ENCODE data around the gene SZRD1.
A peak's percentile ranks its signal among the peaks of the same experiment; 100 is the strongest.

The SZRD1 gene

DNA sequence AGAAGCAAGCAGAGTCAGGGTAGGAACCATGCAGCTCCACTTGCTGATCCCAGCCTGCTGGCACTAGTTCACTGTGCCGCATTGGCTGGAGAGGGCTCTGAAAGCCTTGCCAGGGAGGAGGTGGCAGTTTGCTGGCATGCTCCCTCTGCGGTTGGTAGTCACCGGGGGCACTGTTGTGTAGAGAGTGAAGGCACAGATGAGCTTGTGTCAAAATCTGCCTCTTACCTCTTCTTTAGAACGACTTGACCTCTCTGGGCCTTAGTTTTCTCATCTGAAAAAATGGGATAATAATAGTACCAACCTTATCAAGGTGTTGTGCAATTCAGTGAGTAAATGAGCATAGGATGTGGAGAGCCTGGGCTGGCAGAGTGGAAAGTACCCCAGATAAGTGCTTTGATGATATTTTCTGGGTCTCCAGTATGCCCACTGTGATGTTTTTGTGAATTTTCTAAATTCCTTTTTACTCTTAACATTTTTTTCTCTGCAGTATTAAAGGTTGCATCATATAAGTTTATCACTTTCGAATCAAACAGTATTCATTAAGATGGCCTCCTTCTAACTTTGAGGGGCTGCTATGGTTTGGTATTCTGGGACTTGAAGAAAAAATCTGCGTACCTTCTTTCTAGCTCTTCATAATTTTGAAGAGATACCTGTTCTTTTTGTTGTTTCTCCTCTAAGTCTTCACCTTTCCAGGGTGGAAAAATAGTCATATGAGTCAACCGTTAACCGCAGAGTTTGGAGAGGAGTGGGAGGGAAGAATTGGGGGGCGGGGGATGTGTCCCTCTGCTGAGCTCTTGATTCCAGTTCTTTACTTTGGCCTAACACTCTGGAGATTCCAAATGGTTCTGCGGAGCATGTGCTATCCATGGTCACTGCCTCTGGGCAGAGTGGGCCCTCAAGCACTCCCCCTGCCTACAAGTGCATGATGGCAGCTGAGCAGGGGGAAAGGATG lies 26.8 kb downstream of the SZRD1 start:
- no peak for DNase-seq (ENCODE audit: low read depth in 1 of 2, low spot score in 1 of 2)

DNA sequence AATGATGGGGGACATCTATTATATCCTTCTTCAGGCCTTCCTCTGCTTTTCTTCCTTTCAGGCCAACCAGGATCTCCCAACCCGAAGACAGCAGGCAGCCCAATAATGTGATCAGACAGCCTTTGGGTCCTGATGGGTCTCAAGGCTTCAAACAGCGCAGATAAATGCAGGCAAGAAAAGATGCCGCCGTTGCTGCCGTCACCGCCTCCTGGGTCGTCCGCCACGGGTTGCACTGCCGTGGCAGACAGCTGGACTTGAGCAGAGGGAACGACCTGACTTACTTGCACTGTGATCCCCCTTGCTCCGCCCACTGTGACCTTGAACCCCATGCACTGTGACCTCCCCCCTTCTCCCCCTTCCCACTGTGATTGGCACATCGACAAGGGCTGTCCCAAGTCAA lies 27.9 kb downstream of the SZRD1 start:
- DNase-seq (ENCODE audit: low read depth in 1 of 2, low spot score in 1 of 2), result no peak

DNA sequence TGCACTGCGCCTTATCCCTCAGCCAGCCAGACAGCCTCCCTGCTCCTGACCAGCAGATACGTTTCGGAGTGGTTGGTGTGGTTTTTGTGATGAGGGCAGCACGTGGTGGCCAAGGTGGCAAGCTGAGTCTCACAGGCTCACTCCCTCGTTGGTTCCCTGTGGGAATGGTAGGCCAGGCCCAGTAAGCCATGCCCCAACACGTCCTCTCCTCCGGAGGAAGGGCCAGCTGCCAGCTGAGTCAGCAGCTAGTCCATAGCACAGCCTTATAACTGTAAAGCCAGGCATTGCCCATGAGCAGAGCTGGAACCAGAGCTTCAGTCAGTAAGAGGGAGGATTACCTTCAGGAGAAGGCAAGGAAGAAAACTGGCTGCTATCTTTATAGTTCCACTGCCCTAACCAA lies 29.5 kb downstream of the SZRD1 start:
- no peak for DNase-seq (ENCODE audit: low read depth in 1 of 2, low spot score in 1 of 2)

DNA sequence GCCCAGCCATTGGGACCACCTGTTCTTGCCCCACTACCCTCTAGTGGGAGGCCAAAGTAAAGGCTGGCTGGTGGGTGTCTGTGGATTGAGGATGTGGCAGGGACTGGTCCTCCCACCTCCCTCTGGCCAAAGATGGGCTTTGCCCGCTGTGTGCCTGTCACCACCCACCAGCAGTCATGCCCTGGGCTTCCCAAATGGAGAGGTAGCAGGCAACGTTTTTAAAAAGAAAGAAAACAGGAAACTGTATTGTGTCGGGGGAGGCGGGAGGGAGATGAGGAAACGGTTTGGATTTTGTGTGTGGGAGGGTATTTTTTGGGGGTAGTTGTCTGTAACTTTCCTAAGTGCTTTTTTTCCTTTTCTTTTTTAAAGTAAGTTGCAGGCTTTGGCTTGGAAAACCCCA lies 30.1 kb downstream of the SZRD1 start:
- no peak for DNase-seq (ENCODE audit: low read depth in 1 of 2, low spot score in 1 of 2)

DNA sequence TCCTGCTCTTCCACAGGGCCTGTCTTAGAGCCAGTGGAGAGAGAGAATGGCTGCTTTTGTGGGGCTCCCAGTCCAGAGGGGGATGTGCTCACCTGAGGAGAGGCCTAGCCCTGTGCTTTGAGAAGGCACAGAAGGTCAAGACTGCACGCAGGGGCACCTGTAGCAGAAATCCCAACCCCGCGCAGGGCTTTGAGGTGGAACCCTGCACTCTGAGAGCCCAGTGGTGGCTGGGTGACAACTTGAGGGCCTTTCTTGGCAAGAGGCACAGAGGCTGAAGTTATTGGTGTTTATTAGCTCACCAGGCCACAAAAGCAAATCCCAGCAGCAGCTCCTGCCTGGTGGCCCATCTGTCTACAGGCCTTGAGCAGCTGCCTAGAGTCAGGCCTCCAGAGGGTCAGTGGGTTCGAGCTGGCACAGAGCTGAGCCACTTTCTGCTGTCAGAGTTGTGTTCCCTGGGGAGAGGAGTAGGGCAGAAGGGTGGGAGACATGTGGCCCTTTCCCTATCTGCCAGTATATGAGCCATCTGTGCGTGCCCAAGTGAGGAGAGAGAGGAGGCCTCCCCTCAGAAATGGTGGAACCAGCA lies 31.4 kb downstream of the SZRD1 start:
- no peak for DNase-seq (ENCODE audit: low read depth in 1 of 2, low spot score in 1 of 2)

DNA sequence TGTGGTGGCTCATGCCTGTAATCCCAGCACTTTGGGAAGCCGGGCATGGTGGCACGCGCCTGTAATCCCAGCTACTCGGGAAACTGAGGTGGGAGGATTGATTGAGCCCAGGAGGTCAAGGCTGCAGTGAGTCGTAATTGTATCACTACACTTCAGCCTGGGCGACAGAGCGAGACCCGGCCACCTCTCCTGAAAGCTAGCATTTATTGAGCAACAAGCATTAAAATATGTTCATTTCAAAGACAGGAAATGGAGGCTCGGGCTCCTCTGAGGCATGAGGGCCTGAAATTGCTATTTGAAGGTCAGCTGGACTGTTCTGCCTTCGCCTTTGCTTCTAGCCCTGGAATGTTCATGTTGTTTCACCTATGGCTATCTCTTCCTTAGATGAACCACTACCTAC lies 35.7 kb downstream of the SZRD1 start:
- no peak for DNase-seq (ENCODE audit: low read depth in 1 of 2, low spot score in 1 of 2)

DNA sequence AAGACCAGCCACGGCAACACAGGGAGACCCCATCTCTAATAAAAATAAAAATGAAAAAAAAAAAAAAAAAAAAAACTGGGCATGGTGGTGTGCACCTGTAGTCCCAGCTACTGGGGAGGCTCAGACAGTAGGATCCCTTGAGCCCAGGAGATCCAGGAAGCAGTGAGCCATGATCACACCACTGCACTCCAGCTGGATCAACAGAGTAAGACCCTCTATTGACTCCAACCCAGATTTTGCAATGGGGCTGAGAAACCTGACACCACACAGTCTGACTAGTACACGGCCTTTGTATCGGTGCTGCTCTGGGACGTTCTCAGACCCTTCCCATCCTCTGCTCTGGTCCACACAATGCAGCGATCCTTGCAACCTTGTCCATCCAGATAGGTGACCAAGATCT lies 38.4 kb downstream of the SZRD1 start:
- no peak for DNase-seq (ENCODE audit: low read depth in 1 of 2, low spot score in 1 of 2)

DNA sequence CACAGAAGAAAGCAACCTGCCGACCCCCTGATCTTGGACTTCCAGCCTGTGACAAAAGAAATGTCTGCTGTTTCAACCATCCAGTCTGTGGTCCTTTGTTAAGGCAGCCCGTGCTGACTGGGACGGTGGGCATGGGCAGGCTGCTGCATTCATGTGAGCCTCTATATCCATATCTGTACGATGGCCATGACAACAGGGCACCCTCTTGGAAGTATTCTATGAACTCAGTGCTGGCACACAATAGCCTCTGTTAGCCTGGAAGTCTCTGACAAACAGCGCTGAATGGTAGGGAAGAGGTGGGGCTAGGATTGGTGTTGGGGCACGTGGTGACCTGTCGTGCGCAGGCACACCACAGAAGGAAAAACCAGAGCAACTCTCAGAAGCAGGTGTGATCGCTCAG lies 39.8 kb downstream of the SZRD1 start:
- DNase-seq (ENCODE audit: low read depth in 1 of 2, low spot score in 1 of 2), result no peak

DNA sequence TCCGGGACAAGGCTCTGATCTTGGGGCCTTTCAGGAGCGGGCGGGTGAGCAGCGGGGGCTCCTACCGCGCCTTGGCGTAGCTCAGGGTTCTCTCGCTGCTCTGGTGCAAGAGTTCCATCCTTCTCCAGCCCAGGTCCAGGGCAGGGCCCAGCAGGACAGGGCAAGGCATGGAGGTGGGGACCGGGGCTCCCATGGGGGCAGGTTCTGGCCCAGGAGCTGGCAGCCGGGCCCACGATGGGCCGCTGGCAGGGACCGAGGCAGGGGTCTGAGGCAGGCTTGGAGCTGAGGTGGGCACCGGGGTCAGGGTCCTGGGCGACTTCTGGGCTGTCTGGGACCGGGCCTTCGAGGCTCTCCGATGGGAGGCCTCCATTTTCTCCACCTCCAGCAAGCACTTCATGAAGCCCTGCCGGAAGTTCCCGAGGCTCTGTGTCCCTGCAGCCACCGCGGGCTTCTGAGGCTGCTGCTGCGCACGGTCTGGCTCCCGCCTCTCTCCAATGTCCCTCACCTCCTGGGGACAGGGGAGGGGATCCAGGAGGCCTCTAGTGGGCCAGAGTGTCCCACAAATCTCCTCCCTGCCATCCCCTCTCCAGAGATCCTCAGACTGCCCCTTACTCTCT lies 42.6 kb downstream of the SZRD1 start:
- no peak for DNase-seq (ENCODE audit: low read depth in 1 of 2, low spot score in 1 of 2)

DNA sequence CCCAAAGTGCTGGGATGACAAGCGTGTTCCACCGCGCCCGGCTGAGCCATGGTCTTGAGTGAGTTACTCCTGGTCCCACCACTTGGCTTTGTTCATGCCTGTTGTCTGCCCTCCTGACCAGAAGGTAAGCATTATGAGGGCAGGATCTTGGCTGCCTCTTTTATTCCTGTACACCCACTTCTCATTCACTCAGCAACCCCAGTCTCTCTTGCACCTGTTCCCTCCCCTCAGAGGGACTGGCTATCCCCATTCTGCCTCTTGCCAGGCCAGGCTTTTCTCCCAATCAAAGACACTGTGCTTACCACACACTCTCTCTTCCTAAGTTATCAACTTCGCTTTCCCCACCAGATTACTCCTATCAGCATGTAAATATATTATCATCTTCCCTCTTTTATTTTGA lies 43.8 kb downstream of the SZRD1 start:
- DNase-seq (ENCODE audit: low read depth in 1 of 2, low spot score in 1 of 2), result no peak

DNA sequence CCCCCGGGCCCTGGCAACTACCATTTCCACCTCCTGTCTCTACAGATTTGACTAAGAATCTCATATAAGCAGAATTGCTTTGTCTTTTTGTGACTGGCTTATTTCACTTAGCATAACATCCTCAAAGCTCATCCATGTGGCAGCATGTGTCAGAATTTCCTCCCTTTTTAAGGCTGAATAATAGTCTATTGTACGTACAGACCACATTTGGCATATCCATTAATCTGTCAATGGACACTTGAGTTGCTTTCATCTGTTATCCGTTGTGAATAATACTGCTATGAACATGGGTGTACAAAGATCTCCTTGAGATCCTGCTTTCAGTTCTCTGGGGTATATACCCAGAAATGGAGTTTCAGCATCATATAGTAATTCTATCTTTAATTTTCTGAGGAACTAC lies 46.1 kb downstream of the SZRD1 start:
- no peak for DNase-seq (ENCODE audit: low read depth in 1 of 2, low spot score in 1 of 2)

DNA sequence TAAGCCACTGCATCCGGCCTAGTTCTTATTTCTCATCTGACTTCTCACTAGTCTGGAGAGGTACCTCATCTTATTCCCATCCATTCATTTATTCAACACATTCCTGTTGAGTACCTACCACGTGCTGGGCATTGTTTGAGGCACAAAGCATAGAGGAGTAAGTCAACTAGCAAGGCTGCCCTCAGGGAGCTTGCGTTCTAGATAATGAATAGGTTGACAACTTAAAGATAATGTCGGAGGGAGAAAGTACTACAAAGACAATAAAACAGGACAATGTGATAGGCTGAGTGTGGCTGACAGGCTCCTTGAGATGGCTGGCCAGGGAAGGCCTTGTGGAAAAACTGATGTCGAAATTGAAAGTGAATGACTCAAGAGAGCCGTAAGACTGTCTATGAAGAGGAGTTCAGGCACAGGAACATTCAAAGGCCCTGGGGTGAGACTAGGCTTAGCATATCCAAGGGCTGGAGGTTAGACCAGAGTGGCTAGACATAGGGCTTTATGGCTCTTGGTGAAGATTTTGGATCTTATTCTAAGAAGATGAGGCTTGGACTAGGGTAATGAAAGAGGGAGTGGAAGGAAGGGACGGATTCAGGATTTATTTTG lies 51.9 kb downstream of the SZRD1 start:
- no peak for DNase-seq (ENCODE audit: low read depth in 1 of 2, low spot score in 1 of 2)

DNA sequence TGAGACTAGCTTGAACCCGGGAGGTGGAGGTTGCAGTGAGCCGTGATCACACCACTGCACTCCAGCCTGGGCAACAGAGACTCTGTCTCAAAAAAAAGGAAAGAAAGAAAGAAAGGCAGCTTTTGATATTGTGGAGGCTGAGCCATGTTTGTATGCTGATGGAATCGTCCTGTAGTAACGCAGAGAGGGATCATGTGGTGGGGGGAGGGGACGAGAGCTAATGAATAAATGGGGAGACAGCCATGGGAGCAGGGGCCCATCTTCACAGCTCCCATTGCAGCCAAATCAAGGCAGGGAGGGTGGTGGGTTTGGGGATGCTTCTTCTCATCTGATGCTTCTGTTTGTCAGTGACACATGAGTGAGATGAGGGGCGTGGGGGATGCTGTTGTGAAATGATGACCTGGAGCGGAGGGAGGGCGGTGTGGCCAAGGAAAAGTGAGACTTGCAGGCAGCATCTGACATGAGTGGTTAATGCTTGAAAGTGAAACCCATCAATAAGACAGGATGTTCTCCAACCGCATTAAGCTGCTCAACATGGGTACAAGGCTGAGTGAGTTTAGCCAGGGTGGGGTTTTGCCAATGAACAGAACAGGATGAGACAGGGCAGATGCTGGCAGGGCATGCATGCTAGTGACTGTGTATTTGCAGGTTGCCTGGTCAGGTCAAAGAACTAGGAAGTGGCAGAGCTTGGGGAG lies 53.5 kb downstream of the SZRD1 start:
- DNase-seq (ENCODE audit: low read depth in 1 of 2, low spot score in 1 of 2), result peak; percentile 16 to 45

DNA sequence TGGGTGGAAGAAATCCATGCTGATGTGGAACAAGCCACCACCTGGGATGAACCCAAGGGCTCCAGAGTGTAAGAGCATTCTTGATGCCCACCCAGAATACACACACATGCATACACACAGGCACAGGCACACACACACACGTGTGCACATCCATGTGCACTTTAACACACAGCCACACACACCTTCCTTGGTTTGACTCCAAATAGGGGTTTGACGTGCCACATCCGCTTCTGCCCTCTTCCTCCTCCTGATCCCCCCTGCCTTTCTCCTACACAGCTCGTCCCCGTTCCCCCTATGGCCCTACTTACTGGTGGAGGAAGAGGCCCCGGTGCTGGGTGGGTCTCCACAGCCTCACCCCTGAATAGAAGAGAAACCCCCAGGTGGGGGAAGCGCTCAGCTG lies 54.2 kb downstream of the SZRD1 start:
- no peak for DNase-seq (ENCODE audit: low read depth in 1 of 2, low spot score in 1 of 2)

DNA sequence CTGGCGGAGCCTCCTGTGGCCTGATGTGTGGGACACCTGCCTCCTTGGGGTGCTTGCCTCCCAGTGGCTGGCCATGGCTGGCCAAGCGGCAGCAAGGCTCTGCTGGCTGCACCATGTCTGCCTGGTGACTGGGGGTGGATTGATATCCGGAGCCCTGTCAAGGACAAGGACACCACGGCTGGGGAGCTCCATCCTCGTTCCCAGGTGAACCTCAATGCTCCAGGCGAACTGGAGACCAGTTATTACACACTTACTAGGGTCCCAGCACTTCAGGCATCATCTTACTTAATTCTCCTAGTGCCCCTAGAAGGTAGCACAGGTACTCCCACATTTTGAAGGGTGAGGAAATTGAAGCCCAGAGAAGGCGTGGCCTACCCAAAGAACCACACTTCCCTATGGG lies 55.0 kb downstream of the SZRD1 start:
- DNase-seq (ENCODE audit: low read depth in 1 of 2, low spot score in 1 of 2), result no peak

DNA sequence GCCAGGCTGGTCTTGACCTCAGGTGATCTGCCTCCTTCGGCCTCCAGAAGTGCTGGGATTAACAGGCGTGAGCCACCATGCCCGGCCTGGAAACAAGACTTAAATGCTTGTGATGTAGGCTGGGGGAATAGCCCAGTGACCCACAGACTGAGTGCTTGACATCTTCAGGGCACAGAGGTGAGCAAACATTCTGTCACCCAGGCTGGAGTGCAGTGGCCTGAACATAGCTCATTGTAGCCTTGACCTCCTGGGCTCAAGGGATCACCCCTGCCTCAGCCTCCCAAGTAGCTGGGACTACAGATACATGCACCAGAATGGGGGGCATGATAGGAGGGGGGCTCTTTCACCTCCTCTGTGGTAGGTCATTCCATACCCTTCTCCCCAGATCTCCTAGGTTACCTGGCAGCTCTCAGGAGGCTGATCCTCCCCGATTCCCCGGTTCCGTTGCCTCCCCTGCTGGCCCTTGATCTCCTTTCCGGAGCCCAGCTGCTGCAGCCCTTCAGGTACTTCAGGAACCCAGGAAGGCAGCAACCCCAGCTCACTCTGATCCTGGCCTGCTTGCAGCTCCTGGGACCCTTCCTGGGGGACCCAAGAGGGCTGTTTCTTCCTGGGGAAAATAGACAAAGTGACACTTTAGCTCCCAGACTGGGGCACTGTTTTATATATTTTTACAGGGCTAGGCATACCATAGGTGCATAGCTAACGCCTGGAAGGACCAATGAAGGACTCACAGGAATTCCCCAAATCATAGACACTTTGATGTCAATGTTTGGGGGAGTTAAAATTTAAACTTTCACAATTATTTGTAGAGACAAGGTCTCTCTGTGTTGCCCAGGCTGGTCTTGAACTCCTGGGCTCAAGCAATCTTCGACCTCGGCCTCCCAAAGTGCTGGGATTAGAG lies 58.3 kb downstream of the SZRD1 start:
- DNase-seq (ENCODE audit: low read depth in 1 of 2, low spot score in 1 of 2), result no peak

DNA sequence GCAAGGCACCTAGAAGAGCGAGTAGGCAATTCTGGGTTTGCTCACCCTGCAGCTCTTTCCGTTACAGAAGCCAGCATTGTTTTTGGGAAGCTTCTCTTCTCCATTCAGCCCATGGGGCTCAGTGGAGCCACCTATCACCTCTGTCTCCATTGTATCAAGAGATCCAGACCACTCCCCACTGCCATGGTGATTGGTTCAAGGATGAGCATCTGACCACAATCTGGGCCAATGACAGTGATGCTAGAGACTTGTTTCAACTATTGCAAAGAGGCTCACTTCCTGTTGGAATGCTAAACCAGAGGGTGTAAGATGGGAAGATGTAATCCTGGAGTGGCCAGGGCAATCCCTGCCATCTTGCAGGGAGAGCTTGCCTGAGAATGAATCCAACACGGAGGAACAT lies 63.6 kb downstream of the SZRD1 start:
- DNase-seq (ENCODE audit: low read depth in 1 of 2, low spot score in 1 of 2), result no peak

DNA sequence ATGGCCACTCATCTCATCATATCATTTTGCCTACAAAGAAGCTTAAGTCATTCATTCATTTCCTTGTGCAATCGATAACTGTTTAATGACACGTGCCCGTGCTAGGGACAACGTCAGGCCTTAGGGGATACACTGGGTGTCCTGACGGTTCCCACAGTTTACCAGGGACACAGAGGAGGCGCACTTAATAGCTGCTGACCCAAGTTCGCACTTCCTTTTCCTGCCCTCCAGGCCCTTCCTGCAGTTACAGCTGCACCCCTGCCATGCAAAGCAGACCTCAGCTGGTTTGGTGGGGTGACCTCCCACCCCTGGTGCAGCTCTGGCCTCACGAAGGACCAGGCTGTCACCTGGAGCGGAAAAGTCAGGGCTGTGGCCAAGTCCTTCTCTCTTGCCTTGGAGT lies 66.0 kb downstream of the SZRD1 start:
- DNase-seq (ENCODE audit: low read depth in 1 of 2, low spot score in 1 of 2), result no peak

DNA sequence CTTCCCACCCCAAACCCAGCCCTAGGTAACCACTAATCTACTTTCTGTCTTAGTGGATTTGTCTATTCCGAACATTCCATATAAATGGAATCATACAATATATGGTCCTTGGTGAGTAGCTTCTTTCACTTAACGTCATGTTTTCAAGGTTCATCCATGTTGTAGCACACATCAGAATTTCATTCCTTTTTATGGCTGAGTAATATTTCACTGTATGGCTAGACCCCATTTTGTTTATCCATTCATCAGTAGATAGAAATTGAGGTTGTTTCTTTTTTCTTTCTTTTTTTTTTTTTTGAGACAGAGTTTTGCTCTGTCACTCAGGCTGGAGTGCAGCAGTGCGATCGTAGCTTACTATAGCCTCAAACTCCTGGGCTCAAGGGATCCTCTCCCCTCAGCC lies 67.0 kb downstream of the SZRD1 start:
- no peak for DNase-seq (ENCODE audit: low read depth in 1 of 2, low spot score in 1 of 2)

DNA sequence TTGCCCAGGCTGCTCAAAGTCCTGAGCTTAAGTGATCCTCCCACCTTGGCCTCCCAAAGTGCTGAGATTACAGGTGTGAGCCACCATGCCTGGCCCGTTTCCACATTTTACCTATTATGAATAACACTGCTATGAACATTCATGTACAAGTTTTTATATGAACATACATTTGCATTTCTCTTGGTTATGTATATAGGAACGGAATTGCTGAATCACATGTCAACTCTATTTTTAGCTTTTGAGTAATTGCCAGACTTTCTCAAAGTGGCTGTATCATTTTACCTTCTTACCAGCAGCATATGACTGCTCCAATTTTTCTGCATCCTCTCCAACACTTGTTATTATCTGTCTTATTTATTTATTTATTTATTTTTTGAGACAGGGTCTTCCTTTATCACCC lies 67.5 kb downstream of the SZRD1 start:
- no peak for DNase-seq (ENCODE audit: low read depth in 1 of 2, low spot score in 1 of 2)

All from activated CD4-positive, alpha-beta T cell treated with anti-CD3 and anti-CD28 coated beads, Interleukin-2, amount 50 U/mL, for 24 hours (primary cell).